PFSK-1 (cell line): ENCODE measurements around the gene CBY2.

Source experiments
- POLR2AphosphoS5 ChIP-seq: IDR thresholded peaks from 2 replicates; pipeline ENCODE4 v1.6.1; 2012; ENCODE audit warnings: low read depth, mild to moderate bottlenecking, control low read depth, low read length, moderate library complexity
- SIN3A ChIP-seq: IDR thresholded peaks from 2 replicates; pipeline ENCODE4 v1.6.1; 2012; ENCODE audit warnings: mild to moderate bottlenecking, low read length, moderate library complexity, borderline replicate concordance; ENCODE audit not compliant: insufficient read depth
- TAF1 ChIP-seq: IDR thresholded peaks from 2 replicates; pipeline ENCODE4 v1.6.1; 2012; ENCODE audit warnings: low read length, control low read depth, borderline replicate concordance; ENCODE audit not compliant: insufficient read depth
- TF ChIP-seq, protein P1 (sequence below), 2 experiments: IDR thresholded peaks; 2 replicates each; pipeline versions ENCODE4 v1.6.1 to v1.8.0; 2011 to 2012; ENCODE audit warnings: low read depth in 2 of 2, low read length in 2 of 2, control low read depth in 1 of 2, inconsistent platforms in 1 of 2, mild to moderate bottlenecking in 1 of 2, moderate library complexity in 1 of 2; ENCODE audit not compliant: insufficient read depth in 1 of 2

DNA sequence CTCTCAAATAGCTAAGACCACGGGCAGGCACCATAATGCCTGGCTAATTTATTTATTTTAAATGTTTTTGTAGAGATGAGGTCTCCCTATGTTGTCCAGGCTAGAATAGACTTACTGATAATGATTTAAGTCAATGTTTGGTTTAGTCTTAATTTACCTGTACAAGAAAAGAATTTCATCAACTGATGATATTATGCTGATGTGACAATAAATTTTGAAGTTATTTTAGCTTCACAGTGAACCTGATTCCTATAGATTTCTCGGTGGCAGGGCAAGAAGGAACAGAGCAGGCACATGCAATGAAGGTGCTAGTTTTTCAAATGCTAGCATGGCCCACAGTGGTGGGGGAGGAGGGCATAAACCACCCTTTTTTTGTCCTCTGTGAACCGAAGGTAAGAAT lies 42.6 kb upstream of the CBY2 start:
- TF ChIP-seq POLR2AphosphoS5, result no peak
- no peak for TF ChIP-seq SIN3A
- TF ChIP-seq, protein P1, sequence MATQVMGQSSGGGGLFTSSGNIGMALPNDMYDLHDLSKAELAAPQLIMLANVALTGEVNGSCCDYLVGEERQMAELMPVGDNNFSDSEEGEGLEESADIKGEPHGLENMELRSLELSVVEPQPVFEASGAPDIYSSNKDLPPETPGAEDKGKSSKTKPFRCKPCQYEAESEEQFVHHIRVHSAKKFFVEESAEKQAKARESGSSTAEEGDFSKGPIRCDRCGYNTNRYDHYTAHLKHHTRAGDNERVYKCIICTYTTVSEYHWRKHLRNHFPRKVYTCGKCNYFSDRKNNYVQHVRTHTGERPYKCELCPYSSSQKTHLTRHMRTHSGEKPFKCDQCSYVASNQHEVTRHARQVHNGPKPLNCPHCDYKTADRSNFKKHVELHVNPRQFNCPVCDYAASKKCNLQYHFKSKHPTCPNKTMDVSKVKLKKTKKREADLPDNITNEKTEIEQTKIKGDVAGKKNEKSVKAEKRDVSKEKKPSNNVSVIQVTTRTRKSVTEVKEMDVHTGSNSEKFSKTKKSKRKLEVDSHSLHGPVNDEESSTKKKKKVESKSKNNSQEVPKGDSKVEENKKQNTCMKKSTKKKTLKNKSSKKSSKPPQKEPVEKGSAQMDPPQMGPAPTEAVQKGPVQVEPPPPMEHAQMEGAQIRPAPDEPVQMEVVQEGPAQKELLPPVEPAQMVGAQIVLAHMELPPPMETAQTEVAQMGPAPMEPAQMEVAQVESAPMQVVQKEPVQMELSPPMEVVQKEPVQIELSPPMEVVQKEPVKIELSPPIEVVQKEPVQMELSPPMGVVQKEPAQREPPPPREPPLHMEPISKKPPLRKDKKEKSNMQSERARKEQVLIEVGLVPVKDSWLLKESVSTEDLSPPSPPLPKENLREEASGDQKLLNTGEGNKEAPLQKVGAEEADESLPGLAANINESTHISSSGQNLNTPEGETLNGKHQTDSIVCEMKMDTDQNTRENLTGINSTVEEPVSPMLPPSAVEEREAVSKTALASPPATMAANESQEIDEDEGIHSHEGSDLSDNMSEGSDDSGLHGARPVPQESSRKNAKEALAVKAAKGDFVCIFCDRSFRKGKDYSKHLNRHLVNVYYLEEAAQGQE (IDR thresholded peaks at IDR 0.05; ENCODE audit: insufficient read depth in 1 of 2, low read depth in 2 of 2, low read length in 2 of 2), result no peak
- no peak for TF ChIP-seq TAF1
